PC-3 (cell line): ENCODE measurements around the gene TTC23.

ENCODE experiments used
- CTCF ChIP-seq: fragments of 300-600 bp; sonication (generic); conservative IDR thresholded peaks from 2 replicates; pipeline ENCODE4 v1.5.1; 2017; ENCODE audit warnings: antibody characterized with exemption, low read depth, mild to moderate bottlenecking, low read length
- EZH2 ChIP-seq: fragments of 300-600 bp; sonication (generic); IDR thresholded peaks from one replicate; pipeline ENCODE4 v1.6.1; 2017; ENCODE audit warnings: antibody characterized with exemption, mild to moderate bottlenecking, low read length; ENCODE audit not compliant: unreplicated experiment
- EZH2phosphoT487 ChIP-seq: fragments of 300-600 bp; sonication (generic); IDR thresholded peaks from 2 replicates; pipeline ENCODE4 v1.6.1; 2018; ENCODE audit warnings: mild to moderate bottlenecking, antibody characterized with exemption, low read length, borderline replicate concordance

GRCh38 chr15:99213187-99213811, 36.1 kb downstream of the TTC23 start:
- TF ChIP-seq CTCF (peak; percentile 92), EZH2 (no peak), EZH2phosphoT487 (no peak)
